OCI-LY3 (cell line): Measurements from ENCODE around the gene SFMBT1.

Source experiments
- H2AFZ ChIP-seq: fragments of 200-600, 300-600 bp; shearing (Covaris generic); 2 replicates; pipeline ENCODE4 v1.6.0; 2014; ENCODE audit warnings: antibody characterized with exemption, low read depth, low read length
- H3K27ac ChIP-seq: fragments of 200-600, 300-600 bp; sonication (generic); 2 replicates; pipeline ENCODE4 v1.5.1; 2014; ENCODE audit warnings: mild to moderate bottlenecking, low read length, moderate library complexity, mixed read lengths
- H3K27me3 ChIP-seq: fragments of 200-600, 300-600 bp; sonication (generic); 2 replicates; pipeline ENCODE4 v1.6.1; 2014; ENCODE audit warnings: low read depth, low read length, mixed read lengths
- H3K36me3 ChIP-seq: fragments of 200-600, 300-600 bp; sonication (generic); replicated peaks from 2 replicates; pipeline ENCODE3; 2014; ENCODE audit warnings: low read depth, low read length, mixed read lengths
- H3K4me1 ChIP-seq: fragments of 300-600, 200-600 bp; sonication (generic); 2 replicates; pipeline ENCODE4 v1.6.1; 2014; ENCODE audit warnings: low read length, mixed read lengths
- H3K4me2 ChIP-seq: fragments of 200-600, 300-600 bp; sonication (generic); 2 replicates; pipeline ENCODE4 v1.6.1; 2014; ENCODE audit warnings: low read length, mixed read lengths
- H3K4me3 ChIP-seq: fragments of 300-600, 200-600 bp; sonication (generic); 2 replicates; pipeline ENCODE4 v1.5.1; 2014; ENCODE audit warnings: antibody characterized with exemption, mild to moderate bottlenecking, low read length, moderate library complexity
- H3K79me2 ChIP-seq: fragments of 300-600, 200-600 bp; shearing (Covaris generic); 2 replicates; pipeline ENCODE4 v1.6.1; 2014; ENCODE audit warnings: mild to moderate bottlenecking, low read length, mixed read lengths
- H3K9ac ChIP-seq: fragments of 300-600, 200-600 bp; shearing (Covaris generic); 2 replicates; pipeline ENCODE4 v1.6.0; 2014; ENCODE audit warnings: mild to moderate bottlenecking, low read length, moderate library complexity
- H3K9me3 ChIP-seq: fragments of 200-600, 300-600 bp; shearing (Covaris generic); 2 replicates; pipeline ENCODE4 v1.6.1; 2014; ENCODE audit warnings: low read length, mixed read lengths; ENCODE audit not compliant: insufficient read depth
- H4K20me1 ChIP-seq: fragments of 200-600, 300-600 bp; sonication (generic); 2 replicates; pipeline ENCODE4 v1.6.1; 2016; ENCODE audit warnings: low read length, mixed read lengths; ENCODE audit not compliant: insufficient read depth
- EZH2phosphoT487 ChIP-seq: fragments of 200-600 bp; shearing (Covaris generic); IDR thresholded peaks from 2 replicates; pipeline ENCODE4 v1.6.1; 2018; ENCODE audit warnings: antibody characterized with exemption, mixed run types, low read depth
- TF ChIP-seq, protein P1 (sequence below): fragments of 200-600, 300-600 bp; sonication (generic); IDR thresholded peaks from 2 replicates; pipeline ENCODE4 v1.5.1; 2014; ENCODE audit warnings: antibody characterized with exemption, low read length, low read depth

Gene SFMBT1

DNA sequence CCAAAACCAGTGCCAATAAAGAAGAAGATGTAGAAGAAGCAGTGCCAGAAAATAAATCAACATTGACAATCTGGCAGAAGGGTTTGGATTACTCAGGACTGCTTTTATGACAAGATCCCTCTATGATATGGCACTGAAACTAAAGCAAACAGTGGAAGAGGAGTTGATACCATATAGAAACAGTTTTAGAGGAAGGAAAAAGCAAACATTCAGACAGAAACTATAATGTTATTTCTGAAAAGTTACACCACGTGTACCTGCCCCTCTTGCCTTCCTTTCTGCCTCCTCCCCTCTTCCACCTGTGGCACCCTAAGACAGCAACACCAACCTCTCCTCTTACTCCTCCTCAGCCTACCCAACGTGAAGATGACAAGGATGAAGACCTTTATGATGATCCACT lies 63.0 kb downstream of the SFMBT1 start:
- Histone ChIP-seq H3K9ac (peak overlapping the region; percentile 56), H2AFZ (peak overlapping the region; percentile 83; the same call in 1 of the 2 replicates), H3K27ac (peak overlapping the region; percentile 91), H3K9me3 (no peaks in the 10 kb centered on the region), H3K4me2 (peak overlapping the region; percentile 81), H3K27me3 (no peaks in the 10 kb centered on the region), H4K20me1 (no peaks in the 10 kb centered on the region), H3K4me3 (peak overlapping the region; percentile 55), H3K36me3 (no peaks in the 10 kb centered on the region), H3K4me1 (peaks cover 31% of the 10 kb centered on the region), H3K79me2 (0 out of 2 replicates have a peak, but pooled peaks cover 2% of the 10 kb centered on the region)
- no peak for TF ChIP-seq EZH2phosphoT487
- TF ChIP-seq, protein P1, sequence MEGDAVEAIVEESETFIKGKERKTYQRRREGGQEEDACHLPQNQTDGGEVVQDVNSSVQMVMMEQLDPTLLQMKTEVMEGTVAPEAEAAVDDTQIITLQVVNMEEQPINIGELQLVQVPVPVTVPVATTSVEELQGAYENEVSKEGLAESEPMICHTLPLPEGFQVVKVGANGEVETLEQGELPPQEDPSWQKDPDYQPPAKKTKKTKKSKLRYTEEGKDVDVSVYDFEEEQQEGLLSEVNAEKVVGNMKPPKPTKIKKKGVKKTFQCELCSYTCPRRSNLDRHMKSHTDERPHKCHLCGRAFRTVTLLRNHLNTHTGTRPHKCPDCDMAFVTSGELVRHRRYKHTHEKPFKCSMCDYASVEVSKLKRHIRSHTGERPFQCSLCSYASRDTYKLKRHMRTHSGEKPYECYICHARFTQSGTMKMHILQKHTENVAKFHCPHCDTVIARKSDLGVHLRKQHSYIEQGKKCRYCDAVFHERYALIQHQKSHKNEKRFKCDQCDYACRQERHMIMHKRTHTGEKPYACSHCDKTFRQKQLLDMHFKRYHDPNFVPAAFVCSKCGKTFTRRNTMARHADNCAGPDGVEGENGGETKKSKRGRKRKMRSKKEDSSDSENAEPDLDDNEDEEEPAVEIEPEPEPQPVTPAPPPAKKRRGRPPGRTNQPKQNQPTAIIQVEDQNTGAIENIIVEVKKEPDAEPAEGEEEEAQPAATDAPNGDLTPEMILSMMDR, result no peak

DNA sequence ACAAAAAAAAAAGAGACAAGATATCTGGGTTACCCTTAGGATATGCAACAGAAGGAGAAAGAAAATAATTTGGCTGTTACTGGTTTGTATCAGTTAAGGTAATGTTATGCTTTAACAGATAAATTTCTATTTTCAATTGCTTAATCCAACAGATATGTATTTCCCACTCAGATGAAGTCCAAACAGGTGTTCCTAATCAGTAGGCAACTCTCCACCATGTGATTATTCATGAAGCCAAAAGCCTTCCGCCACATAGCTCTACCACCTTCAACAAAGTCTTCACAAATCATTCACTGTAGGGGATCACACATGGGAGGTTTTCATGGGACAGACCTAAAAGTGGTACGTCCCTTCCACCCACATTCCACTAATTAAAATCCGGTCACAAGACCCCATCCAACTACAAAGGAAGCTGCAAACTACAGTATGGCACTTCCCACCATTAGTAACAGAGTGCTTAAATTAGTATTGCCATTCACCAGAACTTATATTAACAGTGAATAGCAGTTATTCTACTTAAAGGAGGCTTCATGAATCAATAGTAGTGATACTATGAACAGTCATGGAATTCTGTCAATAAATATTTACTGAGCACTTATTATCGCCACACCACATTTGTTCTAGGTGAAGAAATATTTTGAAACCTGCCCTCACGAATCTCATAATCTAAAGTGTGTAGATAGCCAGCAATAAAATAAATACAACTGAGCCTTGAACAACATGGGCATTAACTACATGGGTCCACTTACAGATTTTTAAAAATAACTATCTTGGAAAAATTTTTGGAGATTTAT lies 66.5 kb downstream of the SFMBT1 start:
- Histone ChIP-seq H3K9ac (no peak overlapping the region), H3K27me3 (no peaks in the 10 kb centered on the region), H3K27ac (no peak overlapping the region), H3K36me3 (no peaks in the 10 kb centered on the region), H3K79me2 (peaks cover 6% of the 10 kb centered on the region; the same call in 1 of the 2 replicates), H4K20me1 (no peaks in the 10 kb centered on the region), H3K4me3 (no peak overlapping the region), H3K4me1 (peaks cover 25% of the 10 kb centered on the region), H2AFZ (no peak overlapping the region), H3K9me3 (no peaks in the 10 kb centered on the region), H3K4me2 (no peak overlapping the region)
- TF ChIP-seq, protein P1, result no peak
- TF ChIP-seq EZH2phosphoT487, result no peak

DNA sequence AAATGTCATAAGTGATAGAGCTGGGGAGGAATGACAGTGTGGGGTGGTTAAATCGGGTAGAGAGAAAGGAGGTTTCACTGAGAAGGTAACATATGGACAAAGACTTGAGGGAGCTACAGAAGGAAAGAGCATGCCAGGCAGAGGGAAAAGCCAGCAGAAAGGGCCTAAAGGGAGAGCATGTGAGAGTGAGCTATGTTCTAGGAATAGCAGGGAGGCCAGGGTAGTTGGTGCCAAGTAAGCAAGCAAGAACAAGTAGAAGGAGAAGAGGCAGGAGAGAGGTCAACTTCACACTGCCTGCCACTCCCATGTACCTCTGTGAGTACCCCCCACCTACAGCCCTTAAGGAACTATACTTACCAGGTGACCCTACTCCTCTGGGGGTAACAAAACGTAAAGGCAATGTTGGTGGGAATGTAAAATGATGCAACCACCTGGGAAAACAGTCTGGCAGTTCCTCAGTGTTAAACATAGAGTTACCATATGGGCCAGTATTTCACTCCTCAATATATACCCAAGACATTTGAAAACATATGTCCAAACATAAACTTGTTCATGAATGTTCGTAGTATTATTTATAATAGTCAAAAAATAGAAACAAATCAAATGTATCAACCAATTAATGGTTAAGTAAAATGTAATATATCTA lies 67.6 kb downstream of the SFMBT1 start:
- peaks cover 9% of the 10 kb centered on the region; the same call in 1 of the 2 replicates for H3K79me2 ChIP-seq
- H2AFZ ChIP-seq, result no peak overlapping the region
- no peaks in the 10 kb centered on the region for H3K9me3 ChIP-seq
- H3K4me1 ChIP-seq, result peaks cover 13% of the 10 kb centered on the region
- no peaks in the 10 kb centered on the region for H3K27me3 ChIP-seq
- TF ChIP-seq EZH2phosphoT487, result no peak
- TF ChIP-seq, protein P1, result no peak
- no peak overlapping the region for H3K9ac ChIP-seq
- H3K4me3 ChIP-seq, result no peak overlapping the region
- H4K20me1 ChIP-seq, result no peaks in the 10 kb centered on the region
- no peaks in the 10 kb centered on the region for H3K36me3 ChIP-seq
- no peak overlapping the region for H3K4me2 ChIP-seq
- H3K27ac ChIP-seq, result no peak overlapping the region

DNA sequence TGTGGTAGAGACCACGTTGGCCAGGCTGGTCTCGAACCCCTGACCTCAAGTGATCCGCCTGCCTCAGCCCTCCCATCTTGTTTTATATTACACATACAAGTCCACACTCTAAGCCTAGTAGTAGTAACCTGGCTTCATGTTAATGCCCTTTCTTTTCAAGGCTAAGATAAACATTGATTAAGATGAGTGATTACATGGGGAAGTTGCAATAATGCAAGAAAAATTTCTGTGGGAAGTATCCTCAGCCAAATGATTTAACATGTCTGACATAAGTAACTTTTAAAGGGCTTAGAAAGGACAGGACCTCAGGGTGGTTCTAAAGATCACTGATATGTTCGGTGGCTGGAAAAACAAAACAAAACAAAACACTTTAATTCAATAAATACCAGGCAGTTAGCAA lies 72.1 kb downstream of the SFMBT1 start:
- Histone ChIP-seq H3K27me3 (no peaks in the 10 kb centered on the region), H3K36me3 (peaks cover 2% of the 10 kb centered on the region), H3K27ac (no peak overlapping the region), H3K4me1 (no peaks in the 10 kb centered on the region), H3K79me2 (peaks cover 12% of the 10 kb centered on the region; the same call in 1 of the 2 replicates), H2AFZ (no peak overlapping the region), H4K20me1 (no peaks in the 10 kb centered on the region), H3K9ac (no peak overlapping the region), H3K4me3 (no peak overlapping the region), H3K4me2 (no peak overlapping the region), H3K9me3 (no peaks in the 10 kb centered on the region)
- no peak for TF ChIP-seq EZH2phosphoT487
- TF ChIP-seq, protein P1, result no peak
